ENCODE results near the gene MAMDC4.

GRCh38 chr9:136857581-136858412, 5.7 kb downstream of the MAMDC4 start:
- no peak for TF ChIP-seq EZH2 (IDR thresholded peaks at IDR 0.05; ENCODE audit: borderline replicate concordance, low read length)
- TF ChIP-seq CTCF (IDR thresholded peaks at IDR 0.05; ENCODE audit: low read length), result no peak

All from OCI-LY1 (cell line).